COLO668 (cell line): ENCODE data around the gene ARF1.

Experiments used
- DNase-seq: peaks from one replicate; lab custom pipeline; 2025; ENCODE audit not compliant: unreplicated experiment; lab: John Stamatoyannopoulos, UW

Gene ARF1

DNA sequence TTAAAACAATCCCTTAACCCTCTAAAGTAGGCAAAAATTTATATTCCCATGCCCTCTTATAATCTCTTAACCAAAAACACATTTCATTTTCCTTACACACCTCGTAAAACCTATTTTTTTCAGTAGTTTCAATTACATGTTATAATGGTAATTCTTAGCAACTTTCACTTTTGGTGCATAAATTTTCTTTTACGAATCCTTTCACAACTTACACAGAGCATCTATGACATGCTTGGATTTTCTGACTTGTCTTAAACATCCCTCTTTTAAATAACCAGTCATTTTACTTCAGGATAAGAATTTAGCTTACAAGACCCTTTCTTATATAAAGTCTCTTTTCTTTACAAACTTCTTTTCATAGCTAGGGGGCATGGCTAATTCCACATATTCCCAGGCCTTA lies 35.5 kb downstream of the ARF1 start:
- no peak for DNase-seq

DNA sequence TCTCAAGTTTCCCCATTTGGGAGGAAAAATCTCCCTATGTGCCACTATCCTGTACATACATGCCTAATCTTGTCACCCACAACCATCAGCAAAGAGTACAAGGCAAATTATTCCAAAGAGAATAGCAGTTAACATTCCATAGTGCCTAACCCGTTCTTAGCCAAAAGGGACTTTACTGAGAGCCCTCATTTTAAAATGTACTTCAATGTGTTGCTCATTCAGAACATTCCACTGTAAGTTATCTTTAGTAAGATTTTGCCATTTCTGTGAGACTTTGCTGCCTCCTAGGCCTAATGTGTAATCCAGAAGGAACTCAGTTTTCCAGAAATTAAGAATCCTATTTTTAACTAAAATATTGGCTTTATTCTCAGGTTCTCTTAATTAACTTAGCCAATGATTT lies 37.8 kb downstream of the ARF1 start:
- no peak for DNase-seq

DNA sequence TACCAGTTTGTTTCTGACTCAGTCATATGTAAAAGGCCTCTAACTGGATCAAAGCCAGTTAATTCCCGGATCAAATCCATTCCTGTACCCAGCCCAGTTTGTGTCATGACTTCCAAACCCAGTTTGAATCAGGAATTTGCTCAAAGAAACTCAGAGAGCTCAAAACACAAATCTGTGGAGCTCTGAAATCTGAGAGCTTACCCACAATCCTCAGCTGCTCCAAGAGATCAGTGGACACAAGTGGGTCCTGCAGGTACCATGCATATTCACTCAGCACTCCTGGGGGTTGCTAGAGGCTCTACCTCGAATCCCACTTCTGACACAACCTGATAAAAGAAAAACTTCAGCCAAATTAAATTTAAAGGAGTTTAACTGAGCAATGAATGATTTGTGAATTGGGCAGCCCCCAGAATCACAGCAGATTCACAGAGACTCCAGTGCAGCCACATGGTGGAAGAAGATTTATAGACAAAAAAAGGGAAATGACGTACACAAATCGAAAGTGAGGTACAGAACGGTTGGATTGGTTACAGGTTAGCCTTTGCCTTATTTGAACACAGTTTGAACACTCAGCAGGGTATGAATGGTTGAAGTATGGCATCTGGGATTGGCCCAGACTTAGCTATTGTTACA lies 38.5 kb downstream of the ARF1 start:
- no peak for DNase-seq

DNA sequence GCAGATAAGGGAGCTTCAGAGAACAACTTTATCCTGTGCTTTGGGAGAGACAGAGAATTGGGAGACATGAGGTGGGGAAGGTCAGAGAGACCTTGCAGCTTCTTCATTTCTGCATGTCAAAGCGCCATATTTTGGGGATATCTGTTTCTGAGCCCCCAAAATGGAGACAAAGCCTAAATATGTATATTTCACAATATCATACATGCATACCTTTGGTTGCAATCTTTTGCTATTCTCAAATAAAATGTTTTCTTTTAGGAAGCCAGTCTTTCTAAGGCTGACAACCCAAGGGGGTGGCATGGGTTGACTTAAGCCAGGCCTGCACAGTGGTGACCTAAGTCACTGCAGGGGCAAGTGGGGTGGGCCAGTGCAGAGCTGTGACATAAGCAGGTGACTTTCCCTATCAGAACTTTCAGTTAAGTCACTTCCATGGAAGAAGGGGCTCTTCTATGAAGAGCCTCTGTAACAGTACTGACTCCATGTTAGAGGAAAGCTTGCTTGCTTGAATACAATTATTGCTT lies 40.5 kb downstream of the ARF1 start:
- no peak for DNase-seq

- DNase-seq: no peak
Observed at GRCh38 chr1:228123505-228123904, 41.0 kb downstream of the ARF1 start.

- DNase-seq: no peak
Observed at GRCh38 chr1:228125185-228125584, 42.7 kb downstream of the ARF1 start.

DNA sequence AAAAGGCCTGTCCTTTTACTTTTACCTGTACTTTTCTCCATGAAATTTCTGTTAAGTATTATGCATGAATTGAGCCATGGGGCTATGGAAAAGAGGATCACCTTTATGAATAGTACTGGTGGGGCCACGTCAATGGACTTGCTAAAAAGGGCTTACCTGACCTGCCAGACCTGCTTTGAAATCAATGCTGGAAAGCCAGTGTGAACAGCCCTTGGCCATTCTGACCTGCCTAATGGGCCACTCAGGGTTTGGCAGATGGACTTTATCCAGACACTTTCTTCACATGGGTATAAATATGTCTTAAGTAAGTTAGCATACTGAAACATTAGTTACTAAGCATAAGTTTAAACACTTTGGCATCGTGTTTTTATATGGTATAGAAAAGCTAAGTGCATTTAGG lies 49.3 kb downstream of the ARF1 start:
- no peak for DNase-seq

GRCh38 chr1:228134591-228134990 lies 52.1 kb downstream of the ARF1 start:
- no peak for DNase-seq

- no peak for DNase-seq
Observed at GRCh38 chr1:228136901-228137300, 54.4 kb downstream of the ARF1 start.

DNA sequence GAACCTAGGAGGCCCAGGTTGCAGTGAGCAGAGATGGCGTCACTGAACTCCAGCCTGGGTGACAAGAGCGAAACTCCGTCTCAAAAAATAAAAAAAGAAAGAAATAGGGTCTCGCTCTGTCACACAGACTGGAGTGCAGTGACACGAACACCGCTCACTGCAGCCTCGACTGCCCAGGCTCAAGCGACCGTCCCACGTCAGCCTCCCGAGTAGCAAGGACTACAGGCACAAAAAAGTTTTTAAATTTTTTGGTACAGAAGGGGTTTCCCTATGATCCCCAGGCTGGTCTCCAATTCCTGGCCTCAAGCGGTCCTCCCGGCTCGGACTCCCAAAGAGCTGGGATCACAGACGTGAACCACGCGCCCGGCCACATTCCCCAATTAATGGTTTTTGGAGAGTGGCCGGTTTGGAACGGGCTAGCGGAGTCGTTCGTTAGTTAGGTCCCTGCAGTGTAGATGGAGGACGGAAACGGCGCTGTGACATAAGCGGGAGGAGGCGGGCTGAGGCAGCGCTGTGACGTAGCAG lies 57.0 kb downstream of the ARF1 start:
- no peak for DNase-seq

DNA sequence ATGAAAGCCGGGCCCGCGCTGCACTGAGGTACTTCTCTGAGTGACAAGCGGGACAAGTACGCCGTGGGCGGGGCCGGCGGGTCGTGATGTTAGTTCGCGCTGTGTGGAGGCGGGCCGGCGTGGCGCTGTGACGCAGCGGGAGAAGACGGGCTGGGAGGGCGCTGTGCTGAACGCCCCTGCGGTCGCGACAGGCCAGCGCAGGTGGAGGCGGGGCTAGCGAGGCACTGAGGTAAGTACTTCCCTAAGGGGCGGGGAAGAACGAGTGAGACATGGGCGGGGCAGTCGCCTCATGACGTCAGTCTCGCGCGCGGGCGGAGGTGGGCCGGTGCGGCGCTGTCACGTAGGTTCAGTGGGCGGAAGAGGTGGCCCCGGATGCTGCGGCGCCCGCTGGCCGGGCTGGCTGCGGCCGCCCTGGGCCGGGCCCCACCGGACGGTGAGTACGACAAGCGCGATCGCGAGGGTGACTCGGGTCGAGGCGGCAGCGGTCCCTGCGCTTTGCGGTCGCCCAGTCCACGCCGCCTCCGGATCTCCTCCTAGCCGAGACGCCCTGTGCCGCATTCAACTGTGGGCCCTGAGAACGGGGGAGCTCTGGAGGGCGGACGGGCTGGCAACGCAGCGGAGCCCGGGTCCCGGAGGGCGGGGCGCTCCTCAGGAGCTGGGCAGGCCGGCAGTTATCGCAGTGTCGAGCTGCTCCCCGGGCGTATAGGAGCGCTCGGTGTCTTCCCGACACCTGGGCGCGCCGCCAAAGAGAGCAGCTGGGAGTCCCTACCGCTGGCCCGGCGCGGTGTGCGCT lies 57.6 kb downstream of the ARF1 start, which contains the start of gene GUK1:
Gene GUK1, plus strand, starts transcription at position 349 of the 793 bp plus-strand sequence. Its CDS starts 24 bp downstream, at position 373.
- DNase-seq: peak; percentile 100

DNA sequence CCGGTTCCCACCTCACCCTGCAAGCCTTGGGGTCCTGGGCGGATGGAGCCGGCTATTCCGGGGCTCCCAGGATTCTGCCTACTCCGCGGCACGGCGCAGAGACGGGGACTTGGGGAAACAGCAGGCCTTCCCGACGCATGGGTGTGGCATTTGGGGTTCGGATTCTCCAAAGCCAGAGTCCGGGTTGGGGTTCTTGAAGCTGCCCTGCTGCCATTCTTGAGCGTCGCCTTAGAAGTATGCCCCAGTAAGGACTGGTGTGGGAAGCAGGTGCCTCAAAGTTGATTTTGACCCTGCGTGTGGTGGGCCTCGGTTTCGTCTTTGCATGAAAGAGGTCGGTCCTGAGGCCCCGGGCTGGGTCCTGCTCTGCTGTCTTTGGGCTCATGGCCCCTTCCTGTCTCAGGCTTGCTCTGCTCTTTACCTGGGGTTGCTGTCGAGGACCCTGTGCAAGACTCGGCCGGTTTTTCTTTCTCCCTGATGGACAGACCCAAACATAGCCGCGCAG lies 58.3 kb downstream of the ARF1 start:
- DNase-seq: no peak

GRCh38 chr1:228141226-228142044 lies 58.9 kb downstream of the ARF1 start:
- peak; percentile 35 for DNase-seq

GRCh38 chr1:228142155-228142691 lies 59.7 kb downstream of the ARF1 start:
- no peak for DNase-seq

- DNase-seq: no peak
Observed at GRCh38 chr1:228142701-228143136, 60.2 kb downstream of the ARF1 start.

GRCh38 chr1:228143480-228144192 lies 61.1 kb downstream of the ARF1 start:
- DNase-seq: no peak

GRCh38 chr1:228144193-228144992 lies 61.9 kb downstream of the ARF1 start:
- DNase-seq: peak; percentile 11

DNA sequence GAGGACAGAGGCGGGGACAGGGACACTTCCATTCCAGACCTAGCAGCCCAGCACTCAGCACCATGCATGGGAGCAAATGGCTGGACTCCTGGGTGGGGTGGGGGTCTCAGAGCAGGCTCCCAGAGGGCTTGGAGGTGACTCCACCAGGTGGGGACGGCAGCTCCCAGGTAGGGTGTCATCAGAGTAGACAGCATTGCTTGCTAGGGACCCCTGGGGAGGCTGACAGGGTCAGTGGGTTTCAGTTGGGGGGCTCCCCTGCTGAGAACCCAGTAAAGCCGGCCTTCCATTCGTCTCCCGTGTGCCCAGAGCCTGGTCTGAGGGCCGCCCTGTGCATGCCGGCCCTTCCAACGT lies 62.5 kb downstream of the ARF1 start:
- DNase-seq: no peak
